ENCODE results near the gene TXNRD1.

- TF ChIP-seq POLR2AphosphoS5 (IDR thresholded peaks at IDR 0.05; ENCODE audit: low read depth, low read length) (no peak), REST (IDR thresholded peaks at IDR 0.05; ENCODE audit: insufficient read depth in 1 of 2, low read depth in 2 of 2, low read length in 2 of 2) (no peak), SIN3A (IDR thresholded peaks at IDR 0.05; ENCODE audit: borderline replicate concordance, insufficient read depth, low read length) (no peak), TAF1 (IDR thresholded peaks at IDR 0.05; ENCODE audit: borderline replicate concordance, insufficient read depth, low read length) (no peak), FOXP2 (optimal IDR thresholded peaks at IDR 0.05; ENCODE audit: borderline replicate concordance, extremely low read depth, extremely low read length, insufficient read depth) (no peak)
These were observed 32.9 kb downstream of the TXNRD1 start for GRCh38 chr12:104248444-104248843.

Data from PFSK-1 (cell line).